HepG2 (cell line): Measurements from ENCODE around the gene RPL41. TPM values are rescaled to one million over a fixed set of nuclear protein-coding genes. Genes with fewer than 3 reads are reported as not detected.

Experiments used
- ATAC-seq: fragments of 200-7000 bp; cut with Tn5 transposase; 3 replicates; pipeline ENCODE4 v1.9.1; 2020; ENCODE audit warnings: mild to moderate bottlenecking, moderate library complexity
- BruUV-seq: library from RNA; stranded (reverse); fragments of 400-500 nt; replicated peaks from 2 replicates; lab custom pipeline; 2021; lab: Mats Ljungman, UMichigan
- CTCF ChIA-PET: fragments of 300-600 bp; formaldehyde crosslinking; extraction: SDS; loops from one replicate; lab custom pipeline; 2021; ENCODE audit warnings: low total read pairs, inconsistent platforms, low intra/inter-chr PET ratio; lab: Yijun Ruan, JAX
- POLR2A ChIA-PET: fragments of 350-600 bp; sonication (Branson Sonifier 250); formaldehyde crosslinking; loops from one replicate; lab custom pipeline; 2020; ENCODE audit warnings: antibody characterized with exemption, inconsistent platforms; lab: Yijun Ruan, JAX
- DNase-seq: peaks from one replicate; pipeline ENCODE4 v3.0.0-alpha.2; 2015; ENCODE audit warnings: low spot score
- FAIRE-seq: peaks from 3 replicates; lab custom pipeline; 2011; peaks lifted over from hg19 to GRCh38; lab: Jason Lieb, UNC
- H2AFZ ChIP-seq: one replicate; pipeline ENCODE4 v1.6.1; 2011; ENCODE audit warnings: low read length, inconsistent platforms
- H3K27ac ChIP-seq: fragments of 300-600 bp; 3 replicates; pipeline ENCODE4 v1.8.0; 2011; ENCODE audit warnings: mixed run types, mild to moderate bottlenecking, mixed read lengths, low read length, inconsistent platforms; ENCODE audit not compliant: insufficient read depth; ENCODE audit errors: extremely low read length
- H3K27me3 ChIP-seq, 2 experiments: fragments of 200-600 bp in 1 of 2; 2 replicates in 1 of 2; 3 replicates in 1 of 2; pipeline versions ENCODE4 v1.6.0 to v1.8.0; 2011; ENCODE audit warnings: low read length in 2 of 2, mild to moderate bottlenecking in 2 of 2, moderate library complexity in 2 of 2, inconsistent platforms in 1 of 2; ENCODE audit not compliant: insufficient read depth in 2 of 2, control insufficient read depth in 1 of 2
- H3K36me3 ChIP-seq, 2 experiments: fragments of 200-600 bp in 1 of 2; replicated peaks in 1 of 2; 2 replicates in 1 of 2; 3 replicates in 1 of 2; pipeline versions ENCODE4 v1.5.1 to v1.8.0; 2011; ENCODE audit warnings: low read length in 2 of 2, inconsistent platforms in 1 of 2; ENCODE audit not compliant: insufficient read depth in 2 of 2, control insufficient read depth in 1 of 2
- H3K4me1 ChIP-seq: 2 replicates; pipeline ENCODE4 v1.5.1; 2012; ENCODE audit warnings: low read length, inconsistent platforms; ENCODE audit not compliant: insufficient read depth
- H3K4me2 ChIP-seq: 2 replicates; pipeline ENCODE4 v1.6.0; 2011; ENCODE audit warnings: low read depth, low read length, inconsistent platforms
- H3K4me3 ChIP-seq, 3 experiments: fragments of 200-600 bp in 1 of 3; sonication (generic), shearing (Covaris generic) in 1 of 3; replicated peaks in 1 of 3; 2 replicates each; pipeline ENCODE4 v1.5.1; 2011 to 2016; ENCODE audit warnings: low read length in 3 of 3, inconsistent platforms in 2 of 3, low read depth in 2 of 3, mild to moderate bottlenecking in 2 of 3, control low read depth in 1 of 3, mixed read lengths in 1 of 3; ENCODE audit not compliant: insufficient read depth in 1 of 3
- H3K79me2 ChIP-seq: one replicate; pipeline ENCODE4 v1.6.1; 2011; ENCODE audit warnings: low read length, inconsistent platforms; ENCODE audit not compliant: insufficient read depth
- H3K9ac ChIP-seq: 2 replicates; pipeline ENCODE4 v1.6.0; 2011; ENCODE audit warnings: mild to moderate bottlenecking, low read depth, low read length, inconsistent platforms; ENCODE audit not compliant: insufficient read depth
- H3K9me3 ChIP-seq: 2 replicates; pipeline ENCODE4 v1.5.1; 2012; ENCODE audit warnings: mild to moderate bottlenecking, low read length
- H4K20me1 ChIP-seq: 2 replicates; pipeline ENCODE4 v1.6.0; 2011; ENCODE audit warnings: inconsistent platforms, mild to moderate bottlenecking, low read length, moderate library complexity; ENCODE audit not compliant: insufficient read depth
- FOXC1 ChIP-seq: sonication (generic); formaldehyde crosslinking; IDR thresholded peaks from 2 replicates; pipeline ENCODE4 v1.8.0; 2022; ENCODE audit warnings: mild to moderate bottlenecking, missing genetic modification reagents, borderline replicate concordance
- HNF4G ChIP-seq, 2 experiments: sonication (generic) in 1 of 2; formaldehyde crosslinking in 1 of 2; IDR thresholded peaks; 2 replicates each; pipeline versions ENCODE4 v1.4.0 to v1.6.1; 2011 to 2020; ENCODE audit warnings: borderline replicate concordance in 2 of 2, low read depth in 2 of 2, mild to moderate bottlenecking in 2 of 2, low read length in 1 of 2, missing genetic modification reagents in 1 of 2, moderate library complexity in 1 of 2
- HOXD1 ChIP-seq: sonication (generic); formaldehyde crosslinking; IDR thresholded peaks from 2 replicates; pipeline ENCODE4 v1.5.0; 2020; ENCODE audit warnings: missing genetic modification reagents
- LCORL ChIP-seq, 2 experiments: fragments of 450-650 bp in 1 of 2; sonication (generic) in 1 of 2; formaldehyde crosslinking in 1 of 2; IDR thresholded peaks; 2 replicates each; pipeline versions ENCODE4 v1.5.0 to v1.6.1; 2017 to 2020; ENCODE audit warnings: antibody characterized with exemption in 1 of 2, missing genetic modification reagents in 1 of 2
- SOX6 ChIP-seq, 2 experiments: fragments of 450-650 bp in 1 of 2; sonication (generic) in 1 of 2; formaldehyde crosslinking in 1 of 2; IDR thresholded peaks; 2 replicates each; pipeline versions ENCODE4 v1.4.0 to v1.6.1; 2017 to 2020; ENCODE audit warnings: antibody characterized with exemption in 1 of 2, mild to moderate bottlenecking in 1 of 2, missing genetic modification reagents in 1 of 2
- ZNF24 ChIP-seq: fragments of 450-650 bp; IDR thresholded peaks from 2 replicates; pipeline ENCODE4 v1.6.1; 2017; ENCODE audit warnings: antibody characterized with exemption, mild to moderate bottlenecking
- ZNF550 ChIP-seq: sonication (generic); formaldehyde crosslinking; IDR thresholded peaks from 2 replicates; pipeline ENCODE4 v1.4.0; 2020; ENCODE audit warnings: mild to moderate bottlenecking, missing genetic modification reagents, borderline replicate concordance
- ZNF724P ChIP-seq: sonication (generic); formaldehyde crosslinking; IDR thresholded peaks from 2 replicates; pipeline ENCODE4 v1.8.0; 2022; ENCODE audit warnings: missing genetic modification reagents, borderline replicate concordance
- WGBS: methylation state at CpG from one replicate; pipeline ENCODE4 v1.1.6; 2017; ENCODE audit warnings: low lambda C conversion rate; 5-methylcytosine and 5-hydroxymethylcytosine counted together
- in situ Hi-C: cut with HindIII; loops from 2 replicates; pipeline ENCODE4 v1.10.0; 2017; ENCODE audit warnings: low pct_unique_long_range_greater_than_20kb; ENCODE audit not compliant: extremely low pct_ligation_motif_present
- intact Hi-C: fragments of 100-400 bp; cut with micrococcal nuclease; formaldehyde crosslinking; loops from one replicate; pipeline ENCODE4 v1.10.0; 2022; ENCODE audit not compliant: unreplicated experiment
- polyA plus RNA-seq, 8 experiments: library from polyadenylated mRNA; depleted of rRNA in 3 of 8; stranded (reverse) in 7 of 8; unstranded in 1 of 8; fragments of >200 nt; fragmentation: Illumina TruSeq in 4 of 8; extraction: Trizol in 4 of 8; gene quantifications; 2 replicates each; pipeline versions ENCODE4 v1.2.1 to v1.2.3, GENCODE V29; 2011 to 2016; ENCODE audit warnings: low read depth in 4 of 8, missing spikeins in 1 of 8, mixed read lengths in 1 of 8; ENCODE audit not compliant: insufficient read depth in 1 of 8
- total RNA-seq, 5 experiments: library from RNA; depleted of rRNA; stranded (reverse); fragments of >200 nt; fragmentation: Illumina TruSeq; extraction: Trizol; gene quantifications; 2 replicates each; pipeline ENCODE4 v1.2.3, GENCODE V29; 2016; ENCODE audit warnings: low read depth in 1 of 5
- TF ChIP-seq, protein P1 (sequence below): sonication (generic); formaldehyde crosslinking; IDR thresholded peaks from 2 replicates; pipeline ENCODE4 v1.4.0; 2020; ENCODE audit warnings: mild to moderate bottlenecking, low read depth, missing genetic modification reagents
- TF ChIP-seq, protein P2 (sequence below): sonication (generic); formaldehyde crosslinking; IDR thresholded peaks from 2 replicates; pipeline ENCODE4 v1.5.0; 2020; ENCODE audit warnings: missing genetic modification reagents
- TF ChIP-seq, protein P3 (sequence below): sonication (generic); formaldehyde crosslinking; IDR thresholded peaks from 2 replicates; pipeline ENCODE4 v1.4.0; 2020; ENCODE audit warnings: missing genetic modification reagents
- TF ChIP-seq, protein P4 (sequence below), 2 experiments: sonication (generic) in 1 of 2; formaldehyde crosslinking in 1 of 2; IDR thresholded peaks; 2 replicates each; pipeline versions ENCODE4 v1.6.1 to v1.9.0; 2014 to 2022; ENCODE audit warnings: antibody characterized with exemption in 1 of 2, borderline replicate concordance in 1 of 2, inconsistent platforms in 1 of 2, low read depth in 1 of 2, missing genetic modification reagents in 1 of 2

The RPL41 gene
- total and polyA plus RNA-seq, 2 of the 13 experiments (the other 11 are each of a cell fraction or from before 2014, with no cell fraction given): 4,012 to 7,670 TPM

DNA sequence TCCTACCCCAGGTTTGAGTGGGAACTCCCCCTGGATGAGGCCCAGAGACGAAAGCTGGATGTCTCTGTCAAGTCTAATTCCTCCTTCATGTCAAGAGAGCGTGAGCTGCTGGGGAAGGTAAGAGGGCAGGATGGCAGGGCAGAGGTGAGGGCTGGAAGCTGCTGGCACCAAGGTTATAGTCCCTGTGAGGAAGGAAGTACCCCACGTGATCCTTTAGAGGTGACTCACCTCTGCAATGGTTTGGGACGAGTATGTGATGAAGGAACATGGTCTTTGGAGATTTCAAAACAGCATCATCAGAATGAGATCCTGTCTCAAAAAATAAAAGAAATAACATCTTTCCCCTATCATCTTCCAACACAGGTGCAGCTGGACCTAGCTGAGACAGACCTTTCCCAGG, 26.8 kb downstream of the RPL41 start (continued):
- TF ChIP-seq FOXC1: no peak
- TF ChIP-seq, protein P1, sequence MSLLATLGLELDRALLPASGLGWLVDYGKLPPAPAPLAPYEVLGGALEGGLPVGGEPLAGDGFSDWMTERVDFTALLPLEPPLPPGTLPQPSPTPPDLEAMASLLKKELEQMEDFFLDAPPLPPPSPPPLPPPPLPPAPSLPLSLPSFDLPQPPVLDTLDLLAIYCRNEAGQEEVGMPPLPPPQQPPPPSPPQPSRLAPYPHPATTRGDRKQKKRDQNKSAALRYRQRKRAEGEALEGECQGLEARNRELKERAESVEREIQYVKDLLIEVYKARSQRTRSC (CRISPR knock-in tag): no peak
- no peak for TF ChIP-seq ZNF24
- TF ChIP-seq ZNF724P (CRISPR knock-in tag): no peak
- TF ChIP-seq SOX6 (IDR thresholded peaks at IDR 0.05): no peak
- TF ChIP-seq SOX6 (CRISPR knock-in tag; IDR thresholded peaks at IDR 0.05): no peak
- TF ChIP-seq, protein P2, sequence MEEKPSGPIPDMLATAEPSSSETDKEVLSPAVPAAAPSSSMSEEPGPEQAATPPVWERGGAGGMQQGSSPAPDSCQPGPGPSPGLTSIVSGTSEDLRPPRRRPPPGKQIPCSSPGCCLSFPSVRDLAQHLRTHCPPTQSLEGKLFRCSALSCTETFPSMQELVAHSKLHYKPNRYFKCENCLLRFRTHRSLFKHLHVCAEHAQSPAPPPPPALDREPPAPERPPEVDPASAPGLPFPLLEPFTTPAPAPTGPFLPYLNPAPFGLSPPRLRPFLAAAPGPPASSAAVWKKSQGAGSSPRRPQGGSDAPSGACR (CRISPR knock-in tag): no peak

DNA sequence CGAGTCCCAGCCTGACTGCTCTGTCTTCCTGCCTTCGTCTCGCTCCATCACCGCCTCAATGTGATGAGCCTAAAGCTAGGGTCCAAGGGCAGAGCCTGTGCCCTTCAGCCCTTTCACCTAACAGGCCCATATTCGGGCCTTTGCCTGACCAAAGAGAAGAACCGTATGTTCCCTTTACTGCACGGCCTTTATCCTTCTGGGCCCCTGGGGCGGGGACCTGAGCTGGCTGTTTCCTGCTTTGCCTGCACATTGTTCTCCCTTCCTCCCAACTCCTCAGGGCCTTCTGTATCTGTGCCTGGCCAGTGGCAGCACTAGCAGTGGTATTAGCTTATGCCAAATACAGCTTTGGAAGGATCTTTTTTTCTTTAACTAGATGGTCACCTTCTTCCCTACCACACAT, 27.4 kb downstream of the RPL41 start:
- no peak for ATAC-seq
- Histone ChIP-seq H2AFZ (no peak overlapping the region), H3K9me3 (no peaks in the 10 kb centered on the region), H3K9ac (no peak overlapping the region), H3K4me3 (no peak overlapping the region), H3K27ac (no peak overlapping the region), H3K27me3 (no peaks in the 10 kb centered on the region), H3K79me2 (no peaks in the 10 kb centered on the region), H4K20me1 (no peaks in the 10 kb centered on the region), H3K4me2 (no peak overlapping the region), H3K4me1 (no peaks in the 10 kb centered on the region), H3K36me3 (peaks cover 15 to 55% of the 10 kb centered on the region in 2 experiments)
- whole genome bisulfite sequencing: 97% methylated on average over 8 of the region's 8 CpGs
- in situ Hi-C loops (no loop called here), intact Hi-C loops (no loop called here)
- BruUV-seq: no TSS peak
- CTCF ChIA-PET: no interaction called here
- FAIRE-seq: no peak
- DNase-seq: no peak
- POLR2A ChIA-PET: interaction anchor here (2.6 kb wide), 1 partner anchor 16 kb away, joined by 14 read pairs; the partner anchor contains the start of gene ESYT1
- TF ChIP-seq LCORL (IDR thresholded peaks at IDR 0.05) (no peak), LCORL (CRISPR knock-in tag; IDR thresholded peaks at IDR 0.05) (no peak), HOXD1 (CRISPR knock-in tag) (no peak), ZNF550 (no peak), HNF4G (IDR thresholded peaks at IDR 0.05; ENCODE audit: borderline replicate concordance, low read depth, low read length) (no peak), HNF4G (CRISPR knock-in tag; IDR thresholded peaks at IDR 0.05; ENCODE audit: borderline replicate concordance, low read depth) (no peak)
- TF ChIP-seq, protein P3, sequence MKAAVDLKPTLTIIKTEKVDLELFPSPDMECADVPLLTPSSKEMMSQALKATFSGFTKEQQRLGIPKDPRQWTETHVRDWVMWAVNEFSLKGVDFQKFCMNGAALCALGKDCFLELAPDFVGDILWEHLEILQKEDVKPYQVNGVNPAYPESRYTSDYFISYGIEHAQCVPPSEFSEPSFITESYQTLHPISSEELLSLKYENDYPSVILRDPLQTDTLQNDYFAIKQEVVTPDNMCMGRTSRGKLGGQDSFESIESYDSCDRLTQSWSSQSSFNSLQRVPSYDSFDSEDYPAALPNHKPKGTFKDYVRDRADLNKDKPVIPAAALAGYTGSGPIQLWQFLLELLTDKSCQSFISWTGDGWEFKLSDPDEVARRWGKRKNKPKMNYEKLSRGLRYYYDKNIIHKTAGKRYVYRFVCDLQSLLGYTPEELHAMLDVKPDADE (CRISPR knock-in tag): no peak
- TF ChIP-seq, protein P4, sequence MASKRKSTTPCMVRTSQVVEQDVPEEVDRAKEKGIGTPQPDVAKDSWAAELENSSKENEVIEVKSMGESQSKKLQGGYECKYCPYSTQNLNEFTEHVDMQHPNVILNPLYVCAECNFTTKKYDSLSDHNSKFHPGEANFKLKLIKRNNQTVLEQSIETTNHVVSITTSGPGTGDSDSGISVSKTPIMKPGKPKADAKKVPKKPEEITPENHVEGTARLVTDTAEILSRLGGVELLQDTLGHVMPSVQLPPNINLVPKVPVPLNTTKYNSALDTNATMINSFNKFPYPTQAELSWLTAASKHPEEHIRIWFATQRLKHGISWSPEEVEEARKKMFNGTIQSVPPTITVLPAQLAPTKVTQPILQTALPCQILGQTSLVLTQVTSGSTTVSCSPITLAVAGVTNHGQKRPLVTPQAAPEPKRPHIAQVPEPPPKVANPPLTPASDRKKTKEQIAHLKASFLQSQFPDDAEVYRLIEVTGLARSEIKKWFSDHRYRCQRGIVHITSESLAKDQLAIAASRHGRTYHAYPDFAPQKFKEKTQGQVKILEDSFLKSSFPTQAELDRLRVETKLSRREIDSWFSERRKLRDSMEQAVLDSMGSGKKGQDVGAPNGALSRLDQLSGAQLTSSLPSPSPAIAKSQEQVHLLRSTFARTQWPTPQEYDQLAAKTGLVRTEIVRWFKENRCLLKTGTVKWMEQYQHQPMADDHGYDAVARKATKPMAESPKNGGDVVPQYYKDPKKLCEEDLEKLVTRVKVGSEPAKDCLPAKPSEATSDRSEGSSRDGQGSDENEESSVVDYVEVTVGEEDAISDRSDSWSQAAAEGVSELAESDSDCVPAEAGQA (IDR thresholded peaks at IDR 0.05; ENCODE audit: low read depth): no peak
- TF ChIP-seq, protein P4 (CRISPR knock-in tag; IDR thresholded peaks at IDR 0.05; ENCODE audit: borderline replicate concordance): no peak
